ENCODE results near the gene SBNO2. TPM values are rescaled to one million over a fixed set of nuclear protein-coding genes. Genes with fewer than 3 reads are reported as not detected.

The SBNO2 gene
- polyA plus RNA-seq, 1 of the 3 experiments (the other 2 are of a cell fraction) = 18.3 TPM

DNA sequence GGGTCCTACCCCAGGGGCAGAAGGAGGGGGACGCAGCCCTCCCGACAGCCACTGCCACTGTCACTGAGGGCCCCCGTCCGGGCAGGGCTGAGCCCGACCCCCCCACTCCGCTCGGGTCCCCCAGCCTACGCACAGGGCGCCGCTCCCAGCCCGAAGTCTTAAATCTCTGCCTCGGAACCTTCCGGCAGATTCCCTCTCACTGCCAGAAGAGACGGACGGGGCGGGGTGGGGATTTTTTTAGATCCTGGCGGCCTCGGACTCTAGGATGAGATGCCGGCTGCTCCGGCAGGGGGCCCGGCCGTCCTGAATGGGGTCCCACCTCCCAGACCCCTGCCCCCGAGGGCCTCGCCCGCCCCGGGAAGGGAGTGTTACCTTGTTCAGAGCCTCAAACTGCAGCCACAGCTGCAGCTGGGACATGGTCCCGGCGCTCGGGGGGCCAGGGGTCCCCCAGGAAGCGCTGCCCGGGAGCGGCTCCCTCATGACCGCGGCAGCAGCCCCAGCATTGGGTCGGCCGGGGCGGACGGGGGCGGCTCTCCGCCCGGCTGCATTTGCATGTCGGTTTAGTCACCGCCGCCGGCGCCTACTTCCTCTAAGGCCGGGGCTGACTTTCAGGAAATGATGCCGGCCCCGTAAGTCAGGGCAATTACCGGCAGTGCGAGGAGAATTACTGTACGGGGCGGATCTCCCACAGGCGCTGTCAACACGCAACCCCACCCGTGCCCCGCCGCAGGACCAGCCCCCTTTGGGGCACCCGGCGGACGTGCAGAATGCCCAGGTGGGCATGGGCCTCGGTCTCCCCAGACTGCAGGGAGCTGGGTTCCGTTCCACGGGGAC, 42.1 kb downstream of the SBNO2 start:
- H3K4me1 ChIP-seq (ENCODE audit: control insufficient read depth in 1 of 2, insufficient read depth in 2 of 2, low read depth in 1 of 2, low read length in 1 of 2) = no peaks in the 10 kb centered on the region
- no peak overlapping the region for H3K4me2 ChIP-seq
- peaks cover 13% of the 10 kb centered on the region for H3K79me2 ChIP-seq (ENCODE audit: insufficient read depth)
- no peak overlapping the region for H3K4me3 ChIP-seq (ENCODE audit: low read depth in 2 of 2, low read length in 1 of 2)
- no peak overlapping the region for H2AFZ ChIP-seq (ENCODE audit: low read depth)
- WGBS (ENCODE audit: low lambda C conversion rate) = 91% methylated on average over 23 of the region's 64 CpGs
- H3K9me2 ChIP-seq = no peaks in the 10 kb centered on the region
- no peaks in the 10 kb centered on the region for H3K27me3 ChIP-seq (ENCODE audit: insufficient read depth)
- ChIA-PET POLR2A (interaction anchor here (1.0 kb wide), 1 partner anchor 104 kb away, joined by 3 read pairs; no protein-coding TSS in a partner anchor), CTCF (interaction anchor here (1.0 to 1.2 kb wide), 2 partner anchors 62 to 91 kb away, joined by 3 read pairs; no protein-coding TSS in a partner anchor)
- H3K27ac ChIP-seq (ENCODE audit: low read depth in 2 of 2, low read length in 1 of 2) = no peak overlapping the region
- TF ChIP-seq ELF1 (IDR thresholded peaks at IDR 0.05) (no peak), GATA2 (CRISPR knock-in tag; IDR thresholded peaks at IDR 0.05) (no peak), FOXJ3 (CRISPR knock-in tag; IDR thresholded peaks at IDR 0.05) (no peak), TCF12 (IDR thresholded peaks at IDR 0.05) (no peak), IRF3 (IDR thresholded peaks at IDR 0.05; ENCODE audit: low read depth, low read length) (no peak), CHD2 (IDR thresholded peaks at IDR 0.05; ENCODE audit: low read length, partially characterized antibody) (no peak), MAX (IDR thresholded peaks at IDR 0.05; ENCODE audit: low read depth) (no peak), FOXM1 (IDR thresholded peaks at IDR 0.05; ENCODE audit: low read depth) (no peak), RFX5 (IDR thresholded peaks at IDR 0.05; ENCODE audit: low read length) (no peak), EP300 (IDR thresholded peaks at IDR 0.05; ENCODE audit: borderline replicate concordance in 1 of 2, low read depth in 1 of 2, low read length in 1 of 2) (no peak), RCOR1 (IDR thresholded peaks at IDR 0.05; ENCODE audit: low read length) (no peak), MEF2A (IDR thresholded peaks at IDR 0.05; ENCODE audit: borderline replicate concordance, low read depth) (no peak), PBX3 (IDR thresholded peaks at IDR 0.05) (no peak), TAF1 (IDR thresholded peaks at IDR 0.05; ENCODE audit: borderline replicate concordance, low read depth, low read length) (no peak), FOSL2 (IDR thresholded peaks at IDR 0.05; ENCODE audit: borderline replicate concordance, low read depth) (no peak)
- TF ChIP-seq, protein P1, sequence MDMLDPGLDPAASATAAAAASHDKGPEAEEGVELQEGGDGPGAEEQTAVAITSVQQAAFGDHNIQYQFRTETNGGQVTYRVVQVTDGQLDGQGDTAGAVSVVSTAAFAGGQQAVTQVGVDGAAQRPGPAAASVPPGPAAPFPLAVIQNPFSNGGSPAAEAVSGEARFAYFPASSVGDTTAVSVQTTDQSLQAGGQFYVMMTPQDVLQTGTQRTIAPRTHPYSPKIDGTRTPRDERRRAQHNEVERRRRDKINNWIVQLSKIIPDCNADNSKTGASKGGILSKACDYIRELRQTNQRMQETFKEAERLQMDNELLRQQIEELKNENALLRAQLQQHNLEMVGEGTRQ (IDR thresholded peaks at IDR 0.05; ENCODE audit: borderline replicate concordance, low read depth, low read length) = no peak
- H3K9ac ChIP-seq = no peak overlapping the region
- no peaks in the 10 kb centered on the region for H3F3A ChIP-seq (replicated peaks; ENCODE audit: insufficient read depth)
- 0 out of 2 replicates have a peak, but pooled peaks cover 4% of the 10 kb centered on the region for H4K20me1 ChIP-seq (ENCODE audit: insufficient read depth)
- peaks cover 0 to 2% of the 10 kb centered on the region in 2 experiments for H3K36me3 ChIP-seq (replicated peaks in 1 of 2; ENCODE audit: control insufficient read depth in 1 of 2, insufficient read depth in 2 of 2, low read length in 1 of 2)
- DNase-seq = no peak
- H3K9me3 ChIP-seq = no peaks in the 10 kb centered on the region

Data from SK-N-SH (cell line).